DOHH2 (cell line): ENCODE data around the gene FAM20C.

Experiments used
- H3F3A ChIP-seq: fragments of 200-600 bp; sonication (generic), shearing (Covaris generic); 2 replicates; pipeline ENCODE4 v1.6.0; 2016; ENCODE audit warnings: antibody characterized with exemption, mild to moderate bottlenecking; ENCODE audit not compliant: control insufficient read depth, insufficient read depth
- H3K27ac ChIP-seq: fragments of 200-600 bp; sonication (generic); 2 replicates; pipeline ENCODE4 v1.5.1; 2014; ENCODE audit warnings: low read depth, mild to moderate bottlenecking, low read length, moderate library complexity
- H3K27me3 ChIP-seq: fragments of 200-600 bp; sonication (generic); 2 replicates; pipeline ENCODE4 v1.6.1; 2014; ENCODE audit warnings: mild to moderate bottlenecking, low read length, mixed read lengths; ENCODE audit not compliant: control insufficient read depth
- H3K36me3 ChIP-seq: fragments of 200-600 bp; sonication (generic); 2 replicates; pipeline ENCODE4 v1.6.1; 2014; ENCODE audit warnings: mild to moderate bottlenecking, low read length, moderate library complexity, mixed read lengths; ENCODE audit not compliant: control insufficient read depth
- H3K4me1 ChIP-seq: fragments of 200-600 bp; sonication (generic); 2 replicates; pipeline ENCODE4 v1.6.1; 2014; ENCODE audit warnings: mild to moderate bottlenecking, low read length, mixed read lengths; ENCODE audit not compliant: control insufficient read depth
- H3K4me2 ChIP-seq: fragments of 200-600 bp; sonication (generic); 2 replicates; pipeline ENCODE4 v1.6.0; 2014; ENCODE audit warnings: mild to moderate bottlenecking, low read length, moderate library complexity
- H3K4me3 ChIP-seq: fragments of 200-600 bp; sonication (generic); 2 replicates; pipeline ENCODE4 v1.5.1; 2014; ENCODE audit warnings: mild to moderate bottlenecking, low read length, mixed read lengths
- H3K79me2 ChIP-seq: fragments of 200-600 bp; sonication (generic); 2 replicates; pipeline ENCODE4 v1.6.1; 2014; ENCODE audit warnings: mild to moderate bottlenecking, low read length, mixed read lengths; ENCODE audit not compliant: control insufficient read depth
- H3K9me2 ChIP-seq: fragments of 200-600 bp; sonication (generic); replicated peaks from 2 replicates; pipeline ENCODE4 v1.6.1; 2014; ENCODE audit warnings: mild to moderate bottlenecking, low read length, mixed read lengths; ENCODE audit not compliant: control insufficient read depth
- H3K9me3 ChIP-seq: fragments of 200-600 bp; sonication (generic); 2 replicates; pipeline ENCODE4 v1.6.1; 2014; ENCODE audit warnings: antibody characterized with exemption, low read length, mixed read lengths; ENCODE audit not compliant: control insufficient read depth, insufficient read depth
- H4K20me1 ChIP-seq: fragments of 200-600 bp; sonication (generic); 2 replicates; pipeline ENCODE4 v1.6.0; 2014; ENCODE audit warnings: low read depth, mild to moderate bottlenecking, antibody characterized with exemption, low read length, moderate library complexity; ENCODE audit not compliant: control insufficient read depth, insufficient read depth
- EZH2phosphoT487 ChIP-seq: fragments of 200-600 bp; sonication (generic); IDR thresholded peaks from 2 replicates; pipeline ENCODE4 v1.6.1; 2017; ENCODE audit warnings: borderline replicate concordance, mild to moderate bottlenecking, antibody characterized with exemption, low read length, moderate library complexity, mixed read lengths
- TF ChIP-seq, protein P1 (sequence below): fragments of 200-600 bp; sonication (generic); IDR thresholded peaks from one replicate; pipeline ENCODE4 v1.5.1; 2014; ENCODE audit warnings: antibody characterized with exemption, mild to moderate bottlenecking, low read depth, low read length; ENCODE audit not compliant: poor library complexity, severe bottlenecking

The FAM20C gene

DNA sequence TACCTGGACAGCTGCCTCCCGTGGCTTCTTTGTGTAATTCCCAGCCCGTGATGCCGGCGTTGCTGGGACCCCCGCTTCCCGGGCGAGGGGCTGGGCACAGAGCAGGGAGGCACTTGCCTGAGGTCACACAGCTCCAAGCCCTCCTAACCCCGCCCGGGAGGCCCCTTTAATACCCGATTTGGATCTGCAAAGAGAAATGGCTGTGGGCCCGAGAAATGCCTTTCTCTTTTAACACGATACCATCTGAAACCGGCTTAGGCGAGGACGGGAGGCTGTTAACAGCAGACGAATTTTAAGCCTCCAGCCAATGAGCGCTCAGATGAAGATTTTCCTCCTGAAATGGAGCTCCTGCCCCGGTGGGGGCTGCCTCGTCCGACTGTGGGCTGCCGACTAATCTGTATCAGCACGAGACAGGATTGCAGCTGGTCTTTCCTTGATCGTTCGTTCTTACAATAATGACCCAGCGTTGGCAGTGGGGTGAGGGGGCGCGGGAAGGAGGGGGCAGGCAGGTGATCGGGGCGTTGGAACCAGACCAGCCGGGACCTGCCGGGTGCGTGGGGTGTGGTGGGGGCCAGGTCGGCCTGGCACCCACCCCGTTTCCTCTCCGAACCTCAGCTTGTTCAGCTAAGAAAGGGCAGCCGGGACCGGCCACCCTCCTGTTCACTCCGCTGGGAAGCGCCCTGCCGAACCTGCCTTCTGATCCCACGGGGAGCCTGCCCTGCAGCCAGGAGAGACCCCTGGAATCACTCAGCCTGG lies 61.4 kb downstream of the FAM20C start:
- Histone ChIP-seq H3K27me3 (no peaks in the 10 kb centered on the region), H3K36me3 (no peaks in the 10 kb centered on the region), H3K79me2 (no peaks in the 10 kb centered on the region), H3K9me3 (peaks cover 83% of the 10 kb centered on the region), H3F3A (no peaks in the 10 kb centered on the region), H3K4me2 (no peak overlapping the region), H3K27ac (no peak overlapping the region), H4K20me1 (no peaks in the 10 kb centered on the region), H3K9me2 (no peaks in the 10 kb centered on the region), H3K4me1 (no peaks in the 10 kb centered on the region), H3K4me3 (no peak overlapping the region)
- TF ChIP-seq, protein P1, sequence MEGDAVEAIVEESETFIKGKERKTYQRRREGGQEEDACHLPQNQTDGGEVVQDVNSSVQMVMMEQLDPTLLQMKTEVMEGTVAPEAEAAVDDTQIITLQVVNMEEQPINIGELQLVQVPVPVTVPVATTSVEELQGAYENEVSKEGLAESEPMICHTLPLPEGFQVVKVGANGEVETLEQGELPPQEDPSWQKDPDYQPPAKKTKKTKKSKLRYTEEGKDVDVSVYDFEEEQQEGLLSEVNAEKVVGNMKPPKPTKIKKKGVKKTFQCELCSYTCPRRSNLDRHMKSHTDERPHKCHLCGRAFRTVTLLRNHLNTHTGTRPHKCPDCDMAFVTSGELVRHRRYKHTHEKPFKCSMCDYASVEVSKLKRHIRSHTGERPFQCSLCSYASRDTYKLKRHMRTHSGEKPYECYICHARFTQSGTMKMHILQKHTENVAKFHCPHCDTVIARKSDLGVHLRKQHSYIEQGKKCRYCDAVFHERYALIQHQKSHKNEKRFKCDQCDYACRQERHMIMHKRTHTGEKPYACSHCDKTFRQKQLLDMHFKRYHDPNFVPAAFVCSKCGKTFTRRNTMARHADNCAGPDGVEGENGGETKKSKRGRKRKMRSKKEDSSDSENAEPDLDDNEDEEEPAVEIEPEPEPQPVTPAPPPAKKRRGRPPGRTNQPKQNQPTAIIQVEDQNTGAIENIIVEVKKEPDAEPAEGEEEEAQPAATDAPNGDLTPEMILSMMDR: no peak
- no peak for TF ChIP-seq EZH2phosphoT487

DNA sequence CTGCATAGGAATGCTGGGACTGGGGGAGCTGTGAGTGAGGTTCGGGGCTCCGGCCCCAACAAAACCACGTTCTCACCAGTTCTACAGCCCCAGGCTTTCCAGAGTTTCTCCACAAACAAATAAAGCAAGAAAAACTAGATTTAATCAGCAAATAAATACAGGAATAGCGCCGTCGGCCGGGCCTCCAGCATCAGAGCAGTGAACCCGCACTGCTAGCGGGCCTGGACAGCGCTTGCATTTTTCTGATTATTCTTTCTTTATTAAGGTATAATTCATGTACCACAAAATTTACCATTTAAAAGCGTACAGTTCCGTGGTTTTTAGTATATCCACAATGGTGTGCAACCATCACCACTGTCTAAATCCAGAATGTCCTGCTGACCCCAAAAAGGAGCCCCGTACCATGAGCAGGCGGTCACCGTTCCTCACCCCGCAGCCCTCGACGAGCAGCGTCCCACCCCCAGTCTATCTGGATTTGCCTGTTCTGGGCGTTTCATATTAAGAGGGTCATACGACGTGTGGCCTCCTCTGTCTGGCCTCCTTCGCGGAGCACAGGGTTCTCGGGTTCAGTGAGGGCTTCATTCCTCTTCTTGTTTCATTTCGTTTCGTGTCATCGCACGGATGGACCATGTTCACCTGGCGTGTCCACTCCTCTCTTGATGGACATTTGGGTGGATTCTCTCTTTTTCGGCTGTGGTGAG lies 62.1 kb downstream of the FAM20C start:
- no peak overlapping the region for H3K4me2 ChIP-seq
- no peaks in the 10 kb centered on the region for H3K36me3 ChIP-seq

DNA sequence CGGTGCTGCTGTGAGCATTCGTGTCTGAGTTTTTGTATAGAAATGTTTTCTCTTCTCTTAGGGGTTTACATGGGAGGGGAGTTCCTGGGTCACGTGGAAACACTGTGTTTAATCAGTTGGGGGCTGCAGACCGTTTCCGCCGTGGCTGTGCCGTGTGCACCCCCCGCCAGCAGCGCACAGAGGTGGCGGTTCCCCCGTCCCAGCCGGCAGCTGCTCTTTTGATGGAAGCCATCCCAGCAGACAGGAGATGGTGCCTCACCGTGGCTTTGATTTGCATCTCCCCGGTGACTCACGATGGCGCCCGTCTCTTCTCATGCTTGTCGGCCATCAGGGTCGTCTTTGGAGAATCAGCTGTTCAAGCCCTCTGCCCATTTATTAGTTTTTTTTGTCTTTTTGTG lies 62.7 kb downstream of the FAM20C start:
- H3K9me3 ChIP-seq: peaks cover 87% of the 10 kb centered on the region

More for the DNA sequence above, 62.1 kb downstream of the FAM20C start:
- no peaks in the 10 kb centered on the region for H4K20me1 ChIP-seq
- no peaks in the 10 kb centered on the region for H3K27me3 ChIP-seq
- no peak overlapping the region for H3K27ac ChIP-seq
- no peak overlapping the region for H3K4me3 ChIP-seq
- H3K4me1 ChIP-seq: no peaks in the 10 kb centered on the region
- H3F3A ChIP-seq: no peaks in the 10 kb centered on the region
- no peaks in the 10 kb centered on the region for H3K9me2 ChIP-seq
- no peak for TF ChIP-seq EZH2phosphoT487
- H3K9me3 ChIP-seq: peaks cover 84% of the 10 kb centered on the region
- H3K79me2 ChIP-seq: no peaks in the 10 kb centered on the region

More for the DNA sequence above, 62.7 kb downstream of the FAM20C start:
- H3K27ac ChIP-seq: no peak overlapping the region
- H3F3A ChIP-seq: no peaks in the 10 kb centered on the region
- H3K4me3 ChIP-seq: no peak overlapping the region
- H4K20me1 ChIP-seq: no peaks in the 10 kb centered on the region
- no peaks in the 10 kb centered on the region for H3K79me2 ChIP-seq
- H3K36me3 ChIP-seq: no peaks in the 10 kb centered on the region
- TF ChIP-seq EZH2phosphoT487: no peak
- TF ChIP-seq, protein P1: no peak
- H3K27me3 ChIP-seq: no peaks in the 10 kb centered on the region
- H3K9me2 ChIP-seq: no peaks in the 10 kb centered on the region
- no peaks in the 10 kb centered on the region for H3K4me1 ChIP-seq
- H3K4me2 ChIP-seq: no peak overlapping the region
